Spleen (tissue), 7 donors: ENCODE measurements around the gene IL1F10.

Source experiments
- POLR2A ChIP-seq, 3 donors: fragments of 450-650 bp; IDR thresholded peaks; one replicate each; pipeline ENCODE4 v1.5.1; 2017; ENCODE audit warnings: antibody characterized with exemption in 3 of 3, mild to moderate bottlenecking in 1 of 3
- TF ChIP-seq, protein P1 (sequence below), 11 experiments: fragments of 200-600 bp in 7 of 11; fragments of 450-650 bp in 4 of 11; sonication (generic) in 4 of 11; IDR thresholded peaks in 8 of 11; conservative IDR thresholded peaks in 3 of 11; 1 replicate in 7 of 11; 2 replicates in 4 of 11; pipeline versions ENCODE4 v1.4.0 to v1.8.0; 2016 to 2021; ENCODE audit warnings: antibody characterized with exemption in 11 of 11, inconsistent platforms in 4 of 11, mild to moderate bottlenecking in 1 of 11
- donor health status: DM: no; HTN: no; CAD: no; lungs with moderate emphysema.
- donor health status: DM: no; HTN: no; CAD: no.
- donor health status: DM: no; HTN: no; CAD: no.

- TF ChIP-seq, protein P1, sequence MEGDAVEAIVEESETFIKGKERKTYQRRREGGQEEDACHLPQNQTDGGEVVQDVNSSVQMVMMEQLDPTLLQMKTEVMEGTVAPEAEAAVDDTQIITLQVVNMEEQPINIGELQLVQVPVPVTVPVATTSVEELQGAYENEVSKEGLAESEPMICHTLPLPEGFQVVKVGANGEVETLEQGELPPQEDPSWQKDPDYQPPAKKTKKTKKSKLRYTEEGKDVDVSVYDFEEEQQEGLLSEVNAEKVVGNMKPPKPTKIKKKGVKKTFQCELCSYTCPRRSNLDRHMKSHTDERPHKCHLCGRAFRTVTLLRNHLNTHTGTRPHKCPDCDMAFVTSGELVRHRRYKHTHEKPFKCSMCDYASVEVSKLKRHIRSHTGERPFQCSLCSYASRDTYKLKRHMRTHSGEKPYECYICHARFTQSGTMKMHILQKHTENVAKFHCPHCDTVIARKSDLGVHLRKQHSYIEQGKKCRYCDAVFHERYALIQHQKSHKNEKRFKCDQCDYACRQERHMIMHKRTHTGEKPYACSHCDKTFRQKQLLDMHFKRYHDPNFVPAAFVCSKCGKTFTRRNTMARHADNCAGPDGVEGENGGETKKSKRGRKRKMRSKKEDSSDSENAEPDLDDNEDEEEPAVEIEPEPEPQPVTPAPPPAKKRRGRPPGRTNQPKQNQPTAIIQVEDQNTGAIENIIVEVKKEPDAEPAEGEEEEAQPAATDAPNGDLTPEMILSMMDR (IDR thresholded peaks at IDR 0.05 in 8 of 11, conservative IDR thresholded peaks at IDR 0.05 in 3 of 11) = no peak
- no peak for TF ChIP-seq POLR2A (IDR thresholded peaks at IDR 0.05)
These were observed 30.3 kb downstream of the IL1F10 start for GRCh38 chr2:113098041-113098440.
